CD14-positive monocyte (primary cell): ENCODE results near the gene TRAPPC12. TPM values are rescaled to one million over a fixed set of nuclear protein-coding genes. Genes with fewer than 3 reads are reported as not detected.

Experiments
- DNase-seq, 3 donors: peaks; one replicate each; pipeline ENCODE4 v3.0.0-alpha.2; 2011 to 2022
- H2AFZ ChIP-seq: 2 replicates; pipeline ENCODE4 v1.6.0; 2012; ENCODE audit warnings: mild to moderate bottlenecking, low read depth, low read length, inconsistent platforms; ENCODE audit not compliant: insufficient read depth, poor library complexity, severe bottlenecking
- H3K27ac ChIP-seq, 2 donors: 1 replicate in 1 of 2; 2 replicates in 1 of 2; pipeline ENCODE4 v1.5.1; 2012 to 2013; ENCODE audit warnings: low read length in 2 of 2, control low read depth in 1 of 2, inconsistent platforms in 1 of 2, low read depth in 1 of 2, mild to moderate bottlenecking in 1 of 2
- H3K27me3 ChIP-seq, 2 donors: one replicate each; pipeline versions ENCODE4 v1.6.0 to v1.6.1; 2011 to 2013; ENCODE audit warnings: low read length in 2 of 2; ENCODE audit not compliant: control insufficient read depth in 2 of 2, insufficient read depth in 2 of 2
- H3K36me3 ChIP-seq, 2 donors: replicated peaks in 1 of 2; 1 replicate in 1 of 2; 2 replicates in 1 of 2; pipeline versions ENCODE4 v1.5.1 to v1.6.1; 2012 to 2013; ENCODE audit warnings: low read length in 2 of 2, control low read depth in 1 of 2, inconsistent platforms in 1 of 2, mild to moderate bottlenecking in 1 of 2; ENCODE audit not compliant: insufficient read depth in 2 of 2, control insufficient read depth in 1 of 2
- H3K4me1 ChIP-seq, 2 donors: 1 replicate in 1 of 2; 2 replicates in 1 of 2; pipeline versions ENCODE4 v1.5.1 to v1.6.1; 2012 to 2013; ENCODE audit warnings: low read length in 2 of 2, control low read depth in 1 of 2, inconsistent platforms in 1 of 2, mild to moderate bottlenecking in 1 of 2, moderate library complexity in 1 of 2; ENCODE audit not compliant: insufficient read depth in 2 of 2, control insufficient read depth in 1 of 2
- H3K4me2 ChIP-seq: replicated peaks from 2 replicates; pipeline ENCODE3; 2012; ENCODE audit warnings: low read length, moderate library complexity, mild to moderate bottlenecking; ENCODE audit not compliant: poor library complexity, severe bottlenecking; ENCODE audit errors: extremely low read depth
- H3K4me3 ChIP-seq, 3 experiments: fragments of 200-600 bp in 1 of 3; sonication (generic) in 1 of 3; replicated peaks in 1 of 3; 1 replicate in 2 of 3; 2 replicates in 1 of 3; pipeline ENCODE4 v1.5.1; 2011 to 2013; ENCODE audit warnings: low read length in 3 of 3, mild to moderate bottlenecking in 3 of 3, control low read depth in 2 of 3, low read depth in 2 of 3, inconsistent platforms in 1 of 3, moderate library complexity in 1 of 3
- H3K79me2 ChIP-seq: 2 replicates; pipeline ENCODE4 v1.6.0; 2012; ENCODE audit warnings: mild to moderate bottlenecking, control low read depth, inconsistent platforms, low read length, moderate library complexity; ENCODE audit not compliant: insufficient read depth
- H3K9ac ChIP-seq: 2 replicates; pipeline ENCODE4 v1.6.0; 2017; ENCODE audit warnings: low read length, mild to moderate bottlenecking; ENCODE audit not compliant: insufficient read depth, poor library complexity, severe bottlenecking
- H3K9me3 ChIP-seq, 2 donors: replicated peaks in 1 of 2; 1 replicate in 1 of 2; 2 replicates in 1 of 2; pipeline versions ENCODE4 v1.5.1 to v1.6.1; 2012 to 2013; ENCODE audit warnings: low read length in 2 of 2, control low read depth in 1 of 2; ENCODE audit not compliant: control insufficient read depth in 1 of 2, insufficient read depth in 1 of 2
- H4K20me1 ChIP-seq: 2 replicates; pipeline ENCODE4 v1.6.0; 2012; ENCODE audit warnings: mild to moderate bottlenecking, low read length, control low read depth, moderate library complexity; ENCODE audit not compliant: insufficient read depth
- H3K27ac Mint-ChIP-seq, 7 donors: one replicate each; pipeline ENCODE4 v1.8.0; 2020; ENCODE audit warnings: mild to moderate bottlenecking in 7 of 7, mixed read lengths in 7 of 7, moderate library complexity in 6 of 7, inconsistent platforms in 2 of 7
- H3K27me3 Mint-ChIP-seq, 3 donors: one replicate each; pipeline ENCODE4 v1.8.0; 2021 to 2022; ENCODE audit warnings: low read depth in 3 of 3, mild to moderate bottlenecking in 3 of 3, mixed read lengths in 3 of 3, moderate library complexity in 3 of 3, inconsistent platforms in 1 of 3
- H3K36me3 Mint-ChIP-seq, 2 donors: one replicate each; pipeline ENCODE4 v1.8.0; 2020; ENCODE audit warnings: mixed read lengths in 2 of 2, inconsistent platforms in 1 of 2, mild to moderate bottlenecking in 1 of 2
- H3K4me1 Mint-ChIP-seq: one replicate; pipeline ENCODE4 v1.8.0; 2020; ENCODE audit warnings: mild to moderate bottlenecking, mixed read lengths
- H3K4me3 Mint-ChIP-seq, 2 donors: one replicate each; pipeline ENCODE4 v1.8.0; 2020; ENCODE audit warnings: mild to moderate bottlenecking in 2 of 2, mixed read lengths in 2 of 2, moderate library complexity in 1 of 2
- H3K9me3 Mint-ChIP-seq, 7 donors: one replicate each; pipeline ENCODE4 v1.8.0; 2020 to 2022; ENCODE audit warnings: mixed read lengths in 7 of 7, mild to moderate bottlenecking in 6 of 7, moderate library complexity in 6 of 7, inconsistent platforms in 2 of 7
- CTCF ChIP-seq: fragments of 200-600 bp; IDR thresholded peaks from one replicate; pipeline ENCODE4 v1.8.0; 2022; ENCODE audit warnings: antibody characterized with exemption, mild to moderate bottlenecking
- WGBS: methylation state at CpG from one replicate; pipeline ENCODE4 v1.1.5; 2013; ENCODE audit warnings: missing lambda C conversion rate; ENCODE audit not compliant: insufficient coverage; 5-methylcytosine and 5-hydroxymethylcytosine counted together
- intact Hi-C, 2 donors: fragments of 100-400 bp; cut with micrococcal nuclease; formaldehyde crosslinking; loops; one replicate each; pipeline versions ENCODE4 v1.15.0 to v1.15.1; 2023
- polyA plus RNA-seq, 3 donors: library from polyadenylated mRNA; depleted of rRNA in 1 of 3; unstranded in 2 of 3; stranded (reverse) in 1 of 3; fragments of 300-500 nt in 2 of 3; fragments of >200 nt in 1 of 3; fragmentation: Illumina TruSeq in 2 of 3; gene quantifications; 1 replicate in 2 of 3; 2 replicates in 1 of 3; pipeline ENCODE4 v1.2.3, GENCODE V29; 2012 to 2021

TRAPPC12 gene
- polyA plus RNA-seq, 3 donors, result 26.6 to 72.1 (median 44.7) TPM

DNA sequence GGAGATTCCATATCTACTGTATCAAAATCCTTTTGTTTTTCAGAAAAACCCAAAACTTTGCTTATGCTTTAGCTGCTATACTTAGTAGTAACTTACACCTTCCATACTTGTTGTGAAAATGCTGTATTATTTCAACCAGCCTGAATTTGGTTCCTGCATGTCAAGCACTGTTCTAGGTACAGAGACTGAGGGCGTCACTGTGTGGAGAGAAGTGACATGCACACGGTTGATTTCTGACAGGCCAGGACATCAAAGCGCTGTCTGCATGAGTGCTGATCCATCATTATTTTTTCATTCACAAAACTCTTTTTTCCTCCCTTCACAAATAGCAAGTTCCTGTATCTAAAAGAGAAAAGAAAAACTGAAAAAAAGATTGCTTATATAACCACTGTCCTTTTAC lies 31.6 kb downstream of the TRAPPC12 start:
- Histone ChIP-seq H4K20me1 (peaks cover 79% of the 10 kb centered on the region), H3K36me3 (peaks cover 28 to 57% of the 10 kb centered on the region in 2 donors)

GRCh38 chr2:3413697-3414096 lies 34.2 kb downstream of the TRAPPC12 start:
- peaks cover 4% of the 10 kb centered on the region for H3K4me1 Mint-ChIP-seq
- Histone ChIP-seq H3K4me1 (no peaks in the 10 kb centered on the region), H3K79me2 (peaks cover 7% of the 10 kb centered on the region), H3K4me3 (no peak overlapping the region), H3K36me3 (peaks cover 35 to 59% of the 10 kb centered on the region in 2 donors), H3K9me3 (no peaks in the 10 kb centered on the region), H4K20me1 (peaks cover 60% of the 10 kb centered on the region), H3K9ac (no peak overlapping the region), H3K4me2 (no peak overlapping the region), H3K27ac (no peak overlapping the region), H3K27me3 (no peaks in the 10 kb centered on the region), H2AFZ (no peak overlapping the region)
- H3K4me3 Mint-ChIP-seq, result no peak overlapping the region
- peak overlapping the region in 1 of 7 donors; percentile 19 for H3K27ac Mint-ChIP-seq
- no peaks in the 10 kb centered on the region for H3K9me3 Mint-ChIP-seq
- TF ChIP-seq CTCF, result no peak
- H3K27me3 Mint-ChIP-seq, result no peaks in the 10 kb centered on the region
- intact Hi-C loops, result no loop called here
- 80% methylated on average over 2 of the region's 4 CpGs for WGBS
- H3K36me3 Mint-ChIP-seq, result peaks cover 46 to 69% of the 10 kb centered on the region in 2 donors
- DNase-seq, result no peak

More for the DNA sequence above, 31.6 kb downstream of the TRAPPC12 start:
- Histone ChIP-seq H2AFZ (no peak overlapping the region), H3K27ac (no peak overlapping the region), H3K27me3 (no peaks in the 10 kb centered on the region), H3K4me3 (no peak overlapping the region), H3K79me2 (peaks cover 9% of the 10 kb centered on the region), H3K9ac (no peak overlapping the region), H3K4me1 (no peaks in the 10 kb centered on the region), H3K4me2 (no peak overlapping the region), H3K9me3 (no peaks in the 10 kb centered on the region)
- Mint-ChIP-seq H3K27ac (peak overlapping the region in 2 of 7 donors; percentile 40 to 41), H3K36me3 (peaks cover 35 to 63% of the 10 kb centered on the region in 2 donors), H3K4me3 (no peak overlapping the region), H3K27me3 (no peaks in the 10 kb centered on the region), H3K4me1 (peaks cover 4% of the 10 kb centered on the region), H3K9me3 (no peaks in the 10 kb centered on the region)
- no peak for DNase-seq
- TF ChIP-seq CTCF, result no peak
- intact Hi-C loops, result no loop called here
- WGBS, result 100% methylated on average over 1 of the region's 3 CpGs
